ENCODE measurements around the gene IL37.

IL37 gene, protein sequence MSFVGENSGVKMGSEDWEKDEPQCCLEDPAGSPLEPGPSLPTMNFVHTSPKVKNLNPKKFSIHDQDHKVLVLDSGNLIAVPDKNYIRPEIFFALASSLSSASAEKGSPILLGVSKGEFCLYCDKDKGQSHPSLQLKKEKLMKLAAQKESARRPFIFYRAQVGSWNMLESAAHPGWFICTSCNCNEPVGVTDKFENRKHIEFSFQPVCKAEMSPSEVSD

GRCh38 chr2:112910865-112911264, at the start of gene IL37:
Gene IL37 (plus strand): TSS chr2:112911165. CDS start chr2:112913013, 1,848 bp downstream.
- no peak for DNase-seq

- no peak for DNase-seq
These were observed 46.9 kb upstream of the IL37 start for GRCh38 chr2:112864072-112864471.

DNA sequence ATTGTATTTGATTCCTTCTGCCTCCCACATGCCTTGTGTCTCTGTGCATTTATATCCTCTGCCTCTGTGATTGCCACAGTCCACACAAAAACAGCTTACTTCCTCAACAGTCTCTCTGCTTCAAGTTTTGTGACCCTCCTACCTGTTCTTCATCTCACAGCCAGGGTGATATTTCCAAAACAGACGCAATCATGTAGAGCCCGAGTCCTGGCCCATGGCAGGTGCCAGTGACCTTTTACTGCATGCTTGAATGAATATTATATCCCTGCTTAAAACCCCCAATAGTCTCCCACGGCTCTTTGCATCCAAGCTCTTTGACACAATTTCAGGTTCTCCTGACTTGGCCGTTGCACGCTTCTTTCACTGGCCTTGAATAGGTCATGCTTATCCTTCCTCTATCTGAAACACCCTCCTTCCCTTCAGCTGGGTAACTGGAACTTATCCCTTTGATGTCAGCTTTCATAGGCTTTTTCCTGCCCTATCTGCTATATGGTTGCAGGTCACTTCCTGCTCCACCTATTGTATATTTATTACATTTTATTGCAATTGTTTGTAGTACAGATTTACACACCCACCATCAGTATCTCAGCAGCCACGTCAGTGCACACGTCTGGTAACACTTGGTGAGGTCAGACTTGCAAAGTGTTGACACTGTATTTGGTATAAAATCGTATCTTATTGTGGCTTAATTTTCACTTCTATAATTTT, 44.7 kb upstream of the IL37 start:
- DNase-seq = no peak

GRCh38 chr2:112867701-112868631, 43.0 kb upstream of the IL37 start:
- DNase-seq = no peak

GRCh38 chr2:112869258-112869842, 41.6 kb upstream of the IL37 start:
- peak; percentile 41 for DNase-seq

DNA sequence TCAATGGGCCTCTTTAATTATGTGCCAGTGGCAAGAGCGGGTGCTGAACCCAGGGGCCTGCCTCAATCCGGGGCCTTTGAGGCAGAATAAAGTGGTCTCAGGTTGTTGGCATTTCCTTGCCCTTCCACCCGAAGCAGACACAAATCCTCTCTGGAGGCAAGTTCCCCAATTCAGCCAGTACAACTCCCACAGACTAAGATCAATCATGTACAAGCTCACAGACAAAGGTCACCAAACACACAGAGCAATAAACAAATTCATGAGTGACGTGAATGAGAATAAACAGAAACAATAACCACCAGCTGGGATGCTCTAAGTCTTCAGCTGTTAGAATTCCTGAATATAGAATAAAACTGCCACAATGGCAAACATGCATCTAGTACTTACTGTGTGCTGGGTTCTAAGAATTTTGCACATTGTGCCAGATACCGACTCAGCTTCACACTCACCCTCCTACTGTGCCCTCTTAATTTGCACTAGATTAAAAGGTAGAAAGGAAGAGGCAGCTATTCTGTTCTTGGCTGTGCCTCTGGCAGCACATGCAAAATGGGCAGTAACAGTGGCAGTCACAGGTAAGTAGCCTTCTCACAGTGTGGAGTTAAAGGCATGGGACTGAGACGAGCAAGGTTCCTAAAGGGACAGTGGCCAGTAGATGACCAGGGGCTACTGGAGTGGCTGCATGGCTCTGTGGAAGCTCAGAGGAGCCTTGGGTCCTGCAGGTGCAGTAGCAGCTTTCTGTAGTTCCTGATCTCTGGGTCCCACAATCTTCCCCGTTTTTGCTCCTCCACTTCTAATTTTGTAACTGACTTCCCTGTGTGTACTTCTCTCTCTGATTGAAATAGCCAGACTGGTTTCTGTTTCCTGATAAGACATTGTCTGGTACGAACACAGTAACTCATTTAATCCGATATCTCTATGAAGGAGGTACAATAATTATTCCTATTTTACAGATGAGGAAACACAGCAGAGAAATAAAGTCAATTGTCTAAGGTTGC, 39.8 kb upstream of the IL37 start:
- no peak for DNase-seq

GRCh38 chr2:112876257-112876970, 34.6 kb upstream of the IL37 start:
- no peak for DNase-seq

DNA sequence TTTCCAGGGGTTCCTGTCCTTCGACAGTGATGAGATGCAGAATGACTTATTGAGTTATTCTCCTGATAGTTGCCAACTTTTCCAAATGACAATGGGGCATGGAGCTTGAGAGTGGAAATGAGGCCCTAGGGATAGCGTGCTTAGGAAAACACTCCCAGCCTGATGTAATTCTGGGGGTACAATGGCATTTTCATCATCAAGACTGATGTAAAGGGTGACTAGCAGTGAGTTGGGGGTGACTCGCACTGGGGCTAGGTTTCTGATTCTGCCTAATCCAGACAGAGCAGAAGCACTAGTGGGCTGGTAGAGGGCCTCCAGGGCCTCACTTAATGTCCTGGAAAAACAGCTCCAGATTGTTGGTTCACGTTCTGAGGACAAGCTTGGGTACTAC, 34.0 kb upstream of the IL37 start:
- DNase-seq = no peak

GRCh38 chr2:112877423-112877822, 33.5 kb upstream of the IL37 start:
- no peak for DNase-seq

DNA sequence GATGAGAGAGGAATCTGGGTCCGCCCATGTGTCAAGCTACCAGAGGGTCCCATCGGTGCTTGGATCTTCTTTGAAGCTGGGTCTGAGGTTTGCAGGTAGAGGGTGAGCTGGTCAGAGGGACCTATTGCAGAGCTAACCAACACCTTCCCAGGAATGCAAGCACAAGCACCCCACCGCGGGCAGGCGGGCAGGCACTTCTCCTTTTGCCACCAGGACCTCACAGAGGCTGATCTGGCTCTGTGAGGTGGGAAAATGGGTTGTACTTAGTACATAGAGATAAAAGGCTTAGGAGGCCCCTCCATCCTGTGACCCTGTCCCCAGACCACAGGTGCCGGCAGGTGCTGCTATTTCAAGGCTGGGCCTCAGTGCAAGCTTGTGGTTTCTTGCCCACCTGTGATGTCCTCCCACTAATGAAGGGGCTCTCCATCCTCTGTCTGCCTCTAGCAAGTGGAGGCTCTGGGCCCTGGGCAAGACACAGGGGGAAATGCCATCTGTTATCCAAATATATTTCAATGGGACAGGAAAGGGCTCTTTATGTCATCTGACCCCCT, 31.4 kb upstream of the IL37 start:
- no peak for DNase-seq

- DNase-seq = no peak
These were observed 30.9 kb upstream of the IL37 start for GRCh38 chr2:112880091-112880531.

GRCh38 chr2:112880696-112881095, 30.3 kb upstream of the IL37 start:
- no peak for DNase-seq

DNA sequence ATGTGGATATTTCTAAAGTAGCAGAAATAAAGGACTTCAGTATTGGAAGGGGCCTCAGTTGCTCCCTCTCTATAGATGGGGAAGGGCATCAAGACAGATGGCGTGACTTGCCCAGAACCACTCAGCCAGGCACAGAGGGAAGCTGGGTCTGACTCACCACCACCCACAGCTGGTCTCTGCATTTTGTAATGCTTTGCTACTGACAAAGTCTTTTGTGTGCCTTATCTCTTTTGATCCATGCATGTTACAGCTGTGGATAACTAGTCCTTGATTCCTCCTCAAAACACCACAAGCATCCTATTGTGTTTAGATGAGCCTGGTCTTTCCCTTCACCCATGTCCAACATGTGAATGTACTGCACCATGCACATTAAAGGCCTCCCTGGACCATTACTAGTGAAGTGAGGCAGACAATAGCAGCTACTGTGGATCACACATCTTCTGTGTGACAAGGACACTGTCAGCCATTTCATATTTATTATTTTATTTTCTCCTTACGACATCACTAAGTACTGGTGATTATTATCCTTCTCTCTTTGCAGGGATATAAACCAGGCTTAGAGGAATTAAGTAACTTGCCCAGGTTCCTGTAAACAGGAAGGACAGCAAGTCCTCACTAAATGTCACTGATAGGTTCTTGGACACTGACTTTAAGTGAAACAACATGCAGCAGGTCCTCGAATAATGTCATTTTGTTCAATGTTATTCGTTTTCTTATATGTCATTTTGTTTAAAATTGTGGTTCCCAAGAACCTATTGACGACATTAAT, 29.6 kb upstream of the IL37 start:
- DNase-seq = peak; percentile 67

- no peak for DNase-seq
These were observed 27.3 kb upstream of the IL37 start for GRCh38 chr2:112883669-112884068.

- DNase-seq = peak; percentile 88
These were observed 26.0 kb upstream of the IL37 start for GRCh38 chr2:112884869-112885505.

DNA sequence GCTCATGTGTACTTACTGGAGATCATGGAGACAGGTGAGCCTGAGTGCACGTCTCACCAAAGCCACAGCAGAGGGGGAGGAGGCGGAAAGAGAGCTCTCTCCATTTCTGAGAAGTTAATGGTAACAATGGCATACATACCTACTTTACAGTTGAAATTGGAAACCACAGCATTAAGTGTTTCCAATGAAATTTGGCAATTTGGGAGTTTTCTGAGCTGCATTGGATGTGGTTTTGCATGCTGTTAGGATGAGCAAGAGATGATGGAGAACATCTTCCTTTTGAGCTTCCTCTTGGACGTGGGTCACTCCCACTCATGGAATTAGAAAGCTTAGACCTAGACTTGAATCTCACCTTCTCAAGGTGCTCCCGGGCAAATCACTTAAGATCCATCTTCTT, 25.5 kb upstream of the IL37 start:
- no peak for DNase-seq

- DNase-seq = no peak
These were observed 24.7 kb upstream of the IL37 start for GRCh38 chr2:112886291-112886690.

DNA sequence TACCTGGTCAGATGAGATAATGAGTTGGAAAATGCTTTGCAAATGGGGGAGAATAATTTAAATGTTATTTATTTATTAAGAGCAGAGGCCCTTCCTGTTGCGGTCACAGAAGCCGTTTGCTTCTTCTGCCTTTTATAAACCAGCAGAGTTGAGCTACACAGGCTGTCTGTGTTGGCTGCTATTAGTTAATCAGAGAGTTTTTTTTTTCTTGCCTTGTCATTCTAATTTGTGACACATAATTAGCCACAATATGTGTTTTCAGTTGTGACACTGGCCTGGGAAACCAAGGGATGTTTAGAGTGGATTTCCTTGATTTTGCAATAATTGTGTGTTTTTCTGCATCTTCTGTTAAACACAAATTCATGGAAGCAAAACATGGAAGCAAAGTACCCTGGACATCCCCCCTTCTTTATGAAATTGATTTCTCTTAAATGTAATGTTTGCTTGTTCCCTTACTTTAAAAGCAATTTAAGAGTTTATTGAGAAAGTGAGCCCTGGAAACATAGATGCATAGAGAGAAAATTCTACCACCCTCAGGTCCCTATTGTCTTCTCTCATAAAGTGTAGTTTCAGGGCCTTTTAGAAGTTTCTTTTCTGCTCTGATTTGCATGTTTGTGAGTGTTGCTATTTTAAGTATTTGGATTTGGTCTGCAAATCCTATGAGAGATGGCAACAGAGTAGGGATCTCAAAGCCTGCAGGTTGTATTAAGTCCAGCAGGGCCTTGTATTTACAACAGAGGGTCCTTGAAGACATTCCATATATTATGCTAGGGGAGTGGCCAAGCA, 22.8 kb upstream of the IL37 start:
- DNase-seq = no peak

- no peak for DNase-seq
These were observed 21.0 kb upstream of the IL37 start for GRCh38 chr2:112889976-112890375.
